CD1c-positive myeloid dendritic cell (primary cell): Measurements from ENCODE around the gene RGMA.

Source experiments
- DNase-seq: peaks from one replicate; pipeline ENCODE4 v3.0.0-alpha.2; 2016; ENCODE audit errors: extremely low spot score

The RGMA gene

DNA sequence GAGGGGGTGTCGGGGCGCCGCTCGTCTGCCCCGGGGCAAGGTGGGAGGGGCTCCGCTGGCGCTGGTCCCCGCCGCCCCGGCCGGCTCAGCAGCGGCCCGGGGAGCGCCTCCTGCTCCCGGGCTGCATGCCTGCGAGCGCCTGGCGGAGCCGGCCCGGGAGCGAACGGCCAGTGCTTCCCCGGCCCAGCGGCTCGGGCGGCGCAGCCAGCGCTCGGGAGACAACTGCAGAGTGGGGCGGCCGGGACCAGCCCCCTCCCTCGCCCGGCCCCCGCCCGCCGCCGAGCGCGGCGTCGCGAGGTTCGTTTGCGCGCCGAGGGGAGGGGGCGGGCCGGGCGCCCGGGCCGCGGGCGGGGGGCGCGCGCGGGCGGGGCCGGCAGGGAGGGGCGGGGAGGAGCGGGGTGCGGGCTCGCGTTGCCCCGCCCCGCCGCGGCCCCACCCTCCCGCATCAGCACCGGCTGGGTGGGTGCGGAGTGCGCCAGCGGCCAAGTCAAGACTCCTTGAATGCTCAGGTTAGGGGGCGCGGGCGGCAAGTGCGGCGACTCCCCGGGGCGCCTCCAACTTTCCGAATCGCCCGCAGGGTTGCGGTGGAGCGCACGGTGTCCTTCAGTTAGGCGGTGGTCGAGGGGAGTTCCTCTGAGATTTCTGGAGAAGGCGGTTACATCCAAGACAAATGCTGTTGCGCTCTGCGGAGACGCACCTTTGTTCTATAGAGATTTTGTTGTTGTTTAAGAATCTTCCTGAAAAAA is at the start of gene RGMA:
RGMA (minus strand) TSS at position 231 of the 746 bp plus-strand sequence. CDS start 279 bp downstream, outside the sequence.
- no peak for DNase-seq

DNA sequence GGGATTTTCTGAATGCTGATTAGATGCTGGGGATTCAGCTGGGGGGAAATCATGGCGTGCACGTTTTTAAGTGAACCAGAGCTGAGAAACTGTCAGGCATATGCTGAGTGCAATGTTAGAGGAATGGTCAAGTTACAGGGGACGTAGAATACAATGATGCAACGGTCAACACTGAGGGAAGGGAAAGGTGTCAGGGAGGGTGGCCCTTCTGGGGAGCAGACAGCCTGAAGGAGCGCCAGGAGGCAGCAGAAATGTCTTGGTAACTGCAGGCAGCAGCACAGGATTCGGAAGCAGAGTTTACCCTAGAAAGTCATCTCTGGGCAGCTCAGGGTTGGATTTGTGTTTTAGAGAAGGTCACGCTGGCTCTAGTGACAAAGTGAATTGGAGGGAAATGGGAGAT is 47.6 kb upstream of the RGMA start:
- no peak for DNase-seq

GRCh38 chr15:93135997-93136397 is 47.0 kb upstream of the RGMA start:
- no peak for DNase-seq

- no peak for DNase-seq
These were observed 46.4 kb upstream of the RGMA start for GRCh38 chr15:93135459-93135858.

- no peak for DNase-seq
These were observed 42.6 kb upstream of the RGMA start for GRCh38 chr15:93131485-93132095.

GRCh38 chr15:93129702-93130488 is 40.9 kb upstream of the RGMA start:
- no peak for DNase-seq

DNA sequence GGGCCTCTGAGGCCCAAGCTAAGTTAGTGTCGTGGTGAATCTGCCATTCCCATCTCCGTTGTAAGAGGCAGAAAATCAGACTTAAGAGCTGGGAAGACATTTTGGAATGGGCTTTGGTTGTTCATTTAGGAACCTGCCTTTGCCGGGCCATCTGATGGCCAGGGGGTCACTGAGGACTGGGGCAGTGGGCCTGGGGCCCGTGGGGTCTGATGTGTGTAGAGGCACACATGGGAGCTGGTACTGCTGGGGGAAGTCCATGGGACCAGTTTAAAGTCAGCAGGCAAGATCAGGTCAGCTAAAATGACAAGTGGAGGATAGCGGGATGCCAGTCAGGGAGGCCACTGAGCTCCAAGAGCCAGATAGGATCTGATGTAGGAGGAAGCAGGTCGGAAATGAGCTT is 38.3 kb upstream of the RGMA start:
- no peak for DNase-seq

- no peak for DNase-seq
These were observed 37.6 kb upstream of the RGMA start for GRCh38 chr15:93126599-93126998.

DNA sequence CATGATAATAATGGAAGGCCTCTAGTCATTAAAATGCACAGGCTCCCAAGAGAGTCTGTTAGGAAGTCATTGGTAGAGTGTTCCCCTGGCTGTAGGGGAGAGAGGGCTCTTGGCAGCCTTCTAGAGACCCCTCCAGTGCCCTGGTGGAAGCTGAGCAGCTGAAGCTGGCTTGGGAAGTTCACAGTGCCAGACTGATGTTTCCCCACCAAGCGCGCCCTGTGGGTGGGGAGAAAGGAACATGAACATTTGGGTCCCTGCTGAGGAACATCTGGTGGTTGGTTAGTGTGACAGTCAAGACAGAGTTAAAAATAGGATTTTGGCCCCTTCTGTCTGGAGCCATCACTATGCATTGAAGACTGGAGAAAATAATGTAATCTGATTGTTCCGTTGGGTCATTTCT is 37.1 kb upstream of the RGMA start:
- DNase-seq, result no peak

DNA sequence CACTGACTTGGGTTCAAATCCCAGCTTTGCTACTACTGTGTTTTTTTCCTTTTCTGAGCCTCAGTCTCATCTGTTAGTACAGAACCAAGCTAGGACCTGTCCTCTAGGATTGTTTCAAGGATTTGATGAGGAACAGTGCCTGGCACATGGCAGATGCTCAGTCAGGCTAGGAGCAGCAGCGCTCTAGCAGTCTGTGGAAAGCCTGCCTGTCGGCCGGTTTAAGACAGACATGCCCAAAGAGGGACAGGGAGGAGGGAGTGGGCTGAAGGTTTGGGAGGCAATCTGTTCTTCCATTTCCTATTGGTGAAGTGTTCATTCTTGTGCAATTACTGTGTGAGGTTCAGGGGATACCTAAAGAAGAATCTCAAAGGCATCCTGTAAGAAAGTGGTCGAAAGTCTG is 35.1 kb upstream of the RGMA start:
- DNase-seq, result no peak

- no peak for DNase-seq
These were observed 33.2 kb upstream of the RGMA start for GRCh38 chr15:93121973-93122910.

DNA sequence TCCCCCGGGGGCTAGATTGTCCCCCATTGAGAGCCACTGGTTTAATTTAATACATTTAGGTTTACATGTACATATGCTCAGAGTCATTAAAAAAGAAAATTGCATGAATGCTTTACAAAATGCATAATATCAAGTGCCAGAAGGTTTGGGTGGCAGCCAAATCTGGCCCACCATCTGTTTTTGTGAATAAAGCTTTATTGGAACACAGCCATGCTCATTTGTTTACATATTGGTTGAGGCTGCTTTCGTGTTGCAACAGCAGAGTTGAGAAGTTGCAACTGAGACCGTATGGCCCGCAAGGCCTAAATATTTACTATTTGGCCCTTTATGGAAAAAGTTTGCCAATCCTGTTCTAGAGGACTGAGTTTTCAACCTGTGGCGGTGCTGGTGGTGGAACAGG is 32.1 kb upstream of the RGMA start:
- no peak for DNase-seq

GRCh38 chr15:93118904-93119303 is 29.9 kb upstream of the RGMA start:
- no peak for DNase-seq

DNA sequence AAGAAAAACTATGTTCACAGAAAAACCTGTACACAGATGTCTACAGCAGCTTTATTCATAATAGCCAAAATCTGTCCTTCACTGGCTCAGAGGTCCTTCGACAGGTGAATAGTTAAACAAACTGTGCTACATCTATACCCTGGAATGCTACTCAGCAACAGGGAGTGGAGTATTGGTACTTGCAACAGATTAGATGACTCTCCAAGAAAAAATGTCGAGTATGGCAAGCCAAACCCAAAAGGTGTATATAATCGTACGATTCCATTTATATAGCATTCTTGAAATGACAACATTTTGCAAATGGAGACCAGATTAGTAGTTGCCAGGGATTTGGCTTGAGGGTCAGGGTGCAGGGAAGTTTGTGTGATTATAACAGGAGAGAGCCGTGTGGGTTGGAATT is 22.4 kb upstream of the RGMA start:
- no peak for DNase-seq

- no peak for DNase-seq
These were observed 21.6 kb upstream of the RGMA start for GRCh38 chr15:93110502-93111040.

- no peak for DNase-seq
These were observed 20.5 kb upstream of the RGMA start for GRCh38 chr15:93109336-93110102.

DNA sequence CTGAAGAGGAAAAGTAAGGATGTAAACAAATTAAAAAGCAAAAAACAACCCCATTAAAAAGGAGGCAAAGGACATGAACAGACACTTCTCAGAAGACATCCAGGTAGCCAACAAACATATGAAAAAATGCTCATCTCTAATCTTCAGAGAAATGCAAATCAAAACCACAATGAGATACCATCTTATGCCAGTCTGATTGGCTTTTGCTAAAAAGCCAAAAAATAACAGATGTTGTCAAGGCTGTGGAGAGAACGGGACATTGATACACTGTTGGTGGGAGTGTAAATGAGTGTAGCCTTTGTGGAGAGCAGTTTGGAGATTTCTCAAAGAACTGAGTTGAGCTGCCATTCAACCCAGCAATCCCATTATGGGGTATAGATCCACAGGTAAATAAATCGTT is 18.6 kb upstream of the RGMA start:
- no peak for DNase-seq

DNA sequence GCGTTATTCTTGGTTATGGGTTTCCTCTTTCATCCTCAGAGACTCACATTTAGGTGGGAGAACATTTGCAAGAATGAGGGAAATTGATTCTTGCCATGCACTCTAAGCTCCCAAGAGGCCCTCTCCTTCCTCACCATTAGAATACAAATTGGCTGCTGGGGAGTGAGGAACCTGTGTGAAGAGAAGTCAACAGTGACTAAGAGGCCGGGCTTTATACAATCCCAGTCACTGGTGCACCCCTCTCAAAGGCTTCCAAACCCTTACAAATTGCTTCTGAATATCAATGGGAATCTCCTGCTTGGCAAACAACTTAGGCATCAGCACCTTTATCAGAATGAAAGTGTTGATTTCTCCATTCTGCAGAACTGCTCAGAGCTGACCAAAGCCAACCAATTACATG is 16.5 kb upstream of the RGMA start:
- no peak for DNase-seq

- no peak for DNase-seq
These were observed 14.8 kb upstream of the RGMA start for GRCh38 chr15:93103823-93104222.

- no peak for DNase-seq
These were observed 13.2 kb upstream of the RGMA start for GRCh38 chr15:93102211-93102610.

GRCh38 chr15:93093765-93094164 is 4.8 kb upstream of the RGMA start:
- no peak for DNase-seq
